A549 treated with CORT108297 at 1 μM for 4 hours (cell line): Measurements from ENCODE around the gene TRIM72. TPM values are rescaled to one million over a fixed set of nuclear protein-coding genes. Genes with fewer than 3 reads are reported as not detected.

Source experiments
- total RNA-seq: library from RNA; stranded (reverse); fragments of 200-300 nt; extraction: Qiagen RNA extraction; gene quantifications from 5 replicates; pipeline ENCODE4 v1.2.3, GENCODE V29; 2022

TRIM72 gene, protein sequence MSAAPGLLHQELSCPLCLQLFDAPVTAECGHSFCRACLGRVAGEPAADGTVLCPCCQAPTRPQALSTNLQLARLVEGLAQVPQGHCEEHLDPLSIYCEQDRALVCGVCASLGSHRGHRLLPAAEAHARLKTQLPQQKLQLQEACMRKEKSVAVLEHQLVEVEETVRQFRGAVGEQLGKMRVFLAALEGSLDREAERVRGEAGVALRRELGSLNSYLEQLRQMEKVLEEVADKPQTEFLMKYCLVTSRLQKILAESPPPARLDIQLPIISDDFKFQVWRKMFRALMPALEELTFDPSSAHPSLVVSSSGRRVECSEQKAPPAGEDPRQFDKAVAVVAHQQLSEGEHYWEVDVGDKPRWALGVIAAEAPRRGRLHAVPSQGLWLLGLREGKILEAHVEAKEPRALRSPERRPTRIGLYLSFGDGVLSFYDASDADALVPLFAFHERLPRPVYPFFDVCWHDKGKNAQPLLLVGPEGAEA
- 0.02 to 0.07 TPM (median 0.02 TPM) in 5 replicates for total RNA-seq

DNA sequence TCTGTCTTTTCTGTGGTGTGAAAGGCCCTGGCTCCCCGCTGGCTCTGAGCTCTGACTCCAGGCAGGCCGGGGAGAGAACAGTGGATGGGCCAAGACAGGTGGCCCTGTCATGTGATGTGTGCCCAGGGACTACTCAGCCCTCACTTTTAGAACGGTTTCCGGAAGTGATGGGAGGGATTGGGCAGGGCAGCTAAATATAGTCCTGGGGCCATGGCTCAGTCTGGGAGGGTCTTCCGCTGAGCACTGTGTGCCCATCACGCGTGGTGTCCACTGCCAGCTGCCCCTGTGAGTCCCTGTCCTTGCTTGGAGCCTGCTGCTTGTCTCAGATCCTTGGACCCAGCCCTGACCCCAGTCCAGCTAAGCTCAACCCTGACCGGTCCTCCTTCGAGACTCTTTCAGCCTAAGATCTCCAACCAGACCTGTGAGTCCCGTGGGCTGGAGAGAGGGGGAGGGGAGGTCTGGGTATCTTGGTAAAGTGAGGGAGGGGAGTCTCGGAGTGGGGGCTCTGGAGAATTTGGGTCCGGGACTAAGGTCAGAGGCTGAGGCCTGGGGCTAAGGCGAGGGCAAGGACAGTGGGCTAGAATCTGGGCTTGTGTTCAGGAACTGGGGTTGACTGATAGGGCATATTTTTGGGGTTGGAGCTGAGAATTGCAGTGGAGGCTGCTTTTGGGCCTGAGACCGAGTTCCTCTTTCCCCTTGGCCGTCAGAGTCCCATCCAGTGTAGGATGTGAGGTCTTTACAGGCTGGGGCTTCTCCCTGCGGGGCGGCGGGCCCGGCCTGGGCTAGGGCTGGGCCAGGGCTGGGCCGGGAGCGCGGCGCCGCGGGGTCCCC is at the start of gene TRIM72:
TSS of gene TRIM72 (plus strand) at position 243 of the 831 bp plus-strand sequence. CDS start 620 bp downstream, outside the sequence.

GRCh38 chr16:31179747-31180459 is 34.0 kb upstream of the TRIM72 start, which contains the start of gene FUS:
Gene FUS, plus strand, starts transcription at chr16:31180139. Its CDS starts 76 bp downstream, at chr16:31180215.

GRCh38 chr16:31202414-31203375 is 11.2 kb upstream of the TRIM72 start, which contains the start of gene PYCARD:
Gene PYCARD, minus strand, starts transcription at chr16:31202760. Its CDS starts 70 bp downstream, at chr16:31202690.

DNA sequence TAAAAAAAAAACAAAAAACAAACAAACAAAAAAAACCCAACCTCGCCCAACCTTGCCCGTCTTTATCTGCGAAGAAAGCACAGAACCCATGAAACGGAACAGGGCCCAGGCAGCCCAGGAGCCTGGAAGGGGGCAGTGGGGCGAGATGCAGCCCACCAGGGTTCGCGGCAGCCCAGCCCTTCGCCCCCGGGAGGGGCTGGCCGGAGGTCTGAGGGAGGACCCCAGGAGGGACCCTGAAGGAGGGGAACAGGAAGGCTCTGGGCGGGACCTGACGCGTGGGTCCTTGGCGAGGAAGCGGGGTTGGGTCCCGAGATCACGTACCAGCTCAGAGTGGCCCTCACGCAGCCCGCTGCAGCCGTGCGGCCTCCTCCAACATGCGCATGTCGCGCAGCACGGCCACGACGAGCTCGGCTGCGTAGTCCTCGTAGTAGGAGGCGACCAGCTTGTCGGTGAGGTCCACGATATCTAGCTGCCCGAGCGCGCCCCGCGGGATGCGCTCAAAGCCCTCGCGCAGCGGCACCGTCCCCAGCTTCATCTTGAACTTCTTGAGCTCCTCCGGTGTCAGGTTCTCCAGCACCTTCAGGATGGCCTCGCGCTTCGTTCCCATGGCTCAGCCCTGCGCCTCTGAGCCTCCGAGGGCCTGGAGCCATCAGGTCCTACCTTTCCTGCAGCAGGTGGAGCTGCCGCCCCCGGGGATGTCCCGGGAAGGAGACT is 2.7 kb downstream of the TRIM72 start, which contains the start of gene PYDC1:
TSS of gene PYDC1 (minus strand) at position 714 of the 714 bp plus-strand sequence. CDS start at position 607, 107 bp downstream.

Other genes starting within 250 kb of the TRIM72 start
- 13.0 to 16.0 TPM (median 15.0 TPM) in 5 replicates for gene HSD3B7, start 228.9 kb upstream of the TRIM72 start, total RNA-seq
- gene STX1B, start 203.5 kb upstream of the TRIM72 start, total RNA-seq = 1.5 to 1.9 TPM (median 1.7 TPM) in 5 replicates
- gene STX4, start 180.6 kb upstream of the TRIM72 start, total RNA-seq = 60.0 to 76.0 TPM (median 70.3 TPM) in 5 replicates
- 11.6 to 22.1 TPM (median 15.2 TPM) in 5 replicates for gene ZNF668, start 139.9 kb upstream of the TRIM72 start, total RNA-seq
- gene ZNF646, start 139.7 kb upstream of the TRIM72 start, total RNA-seq = 7.5 to 12.1 TPM (median 10.1 TPM) in 5 replicates
- gene PRSS53, start 125.2 kb upstream of the TRIM72 start, total RNA-seq = 1.1 to 3.1 TPM (median 1.4 TPM) in 5 replicates
- 99.7 to 146 TPM (median 144 TPM) in 5 replicates for gene VKORC1, start 119.3 kb upstream of the TRIM72 start, total RNA-seq
- gene BCKDK, start 105.7 kb upstream of the TRIM72 start, total RNA-seq = 40.3 to 51.5 TPM (median 48.2 TPM) in 5 replicates
- 35.4 to 40.3 TPM (median 39.2 TPM) in 5 replicates for gene KAT8, start 96.5 kb upstream of the TRIM72 start, total RNA-seq
- 0.41 to 0.76 TPM (median 0.57 TPM) in 5 replicates for gene PRSS8, start 78.4 kb upstream of the TRIM72 start, total RNA-seq
- gene PRSS36, start 64.1 kb upstream of the TRIM72 start, total RNA-seq = 0.58 to 1.1 TPM (median 0.72 TPM) in 5 replicates
- gene FUS, start 34.0 kb upstream of the TRIM72 start, total RNA-seq = 507 to 553 TPM (median 516 TPM) in 5 replicates
- gene PYCARD, start 11.4 kb upstream of the TRIM72 start, total RNA-seq = 25.7 to 50.2 TPM (median 42.9 TPM) in 5 replicates
- gene PYDC1, start 3.0 kb downstream of the TRIM72 start, total RNA-seq = not detected in 5 replicates
- gene ITGAM, start 45.9 kb downstream of the TRIM72 start, total RNA-seq = 1.4 to 2.8 TPM (median 2.4 TPM) in 5 replicates
- gene ITGAX, start 141.1 kb downstream of the TRIM72 start, total RNA-seq = 1.1 to 1.9 TPM (median 1.7 TPM) in 5 replicates
- 0.02 TPM in 1 of 5 replicates, not detected in the others for gene ITGAD, start 179.2 kb downstream of the TRIM72 start, total RNA-seq
- not detected in 5 replicates for gene COX6A2, start 214.2 kb downstream of the TRIM72 start, total RNA-seq
- gene ZNF843, start 228.7 kb downstream of the TRIM72 start, total RNA-seq = 0.14 to 0.22 TPM (median 0.14 TPM) in 5 replicates
- gene ARMC5, start 245.4 kb downstream of the TRIM72 start, total RNA-seq = 6.7 to 15.2 TPM (median 11.1 TPM) in 5 replicates